SK-N-SH (cell line): ENCODE results near the gene ACYP2. TPM values are rescaled to one million over a fixed set of nuclear protein-coding genes. Genes with fewer than 3 reads are reported as not detected.

ENCODE experiments used
- CTCF ChIA-PET: fragments of 300-600, 350-600 bp; formaldehyde crosslinking; extraction: SDS; loops from one replicate; lab custom pipeline; 2021; lab: Yijun Ruan, JAX
- POLR2A ChIA-PET: fragments of 350-600 bp; sonication (Branson Sonifier 250); formaldehyde crosslinking; extraction: SDS; loops from one replicate; lab custom pipeline; 2020; ENCODE audit warnings: antibody characterized with exemption, inconsistent platforms; lab: Yijun Ruan, JAX
- DNase-seq: peaks from one replicate; pipeline ENCODE4 v3.0.0; 2012
- H2AFZ ChIP-seq: fragments of 200-600 bp; sonication (generic); 2 replicates; pipeline ENCODE4 v1.8.1; 2016; ENCODE audit warnings: antibody characterized with exemption, mild to moderate bottlenecking, low read depth
- H3F3A ChIP-seq: fragments of 200-600 bp; sonication (generic); replicated peaks from 2 replicates; pipeline ENCODE3; 2016; ENCODE audit warnings: antibody characterized with exemption, mild to moderate bottlenecking; ENCODE audit not compliant: insufficient read depth
- H3K27ac ChIP-seq, 2 experiments: fragments of 200-500 bp in 1 of 2; fragments of 200-600 bp in 1 of 2; sonication (Bioruptor generic) in 1 of 2; sonication (generic), shearing (Covaris generic) in 1 of 2; 2 replicates each; pipeline versions ENCODE4 v1.5.1 to v1.6.1; 2014 to 2016; ENCODE audit warnings: low read depth in 2 of 2, inconsistent platforms in 1 of 2, low read length in 1 of 2, mild to moderate bottlenecking in 1 of 2, mixed read lengths in 1 of 2
- H3K27me3 ChIP-seq: fragments of 200-600 bp; sonication (generic), shearing (Covaris generic); 2 replicates; pipeline ENCODE4 v1.6.1; 2016; ENCODE audit warnings: mixed run types; ENCODE audit not compliant: insufficient read depth
- H3K36me3 ChIP-seq, 2 experiments: fragments of 200-500 bp in 1 of 2; fragments of 200-600 bp in 1 of 2; sonication (Bioruptor generic) in 1 of 2; sonication (generic) in 1 of 2; replicated peaks in 1 of 2; 2 replicates each; pipeline versions ENCODE3 to v1.5.1; 2014 to 2016; ENCODE audit warnings: low read length in 1 of 2, mild to moderate bottlenecking in 1 of 2; ENCODE audit not compliant: insufficient read depth in 2 of 2, control insufficient read depth in 1 of 2
- H3K4me1 ChIP-seq, 2 experiments: fragments of 200-500 bp in 1 of 2; fragments of 200-600 bp in 1 of 2; sonication (Bioruptor generic) in 1 of 2; sonication (generic), shearing (Covaris generic) in 1 of 2; 2 replicates each; pipeline versions ENCODE4 v1.5.1 to v1.6.1; 2014 to 2016; ENCODE audit warnings: low read depth in 1 of 2, low read length in 1 of 2, mixed run types in 1 of 2; ENCODE audit not compliant: insufficient read depth in 2 of 2, control insufficient read depth in 1 of 2
- H3K4me2 ChIP-seq: fragments of 200-600 bp; sonication (generic), shearing (Covaris generic); 2 replicates; pipeline ENCODE4 v1.6.1; 2017; ENCODE audit warnings: mixed run types
- H3K4me3 ChIP-seq, 2 experiments: fragments of 200-500 bp in 1 of 2; fragments of 200-600 bp in 1 of 2; sonication (Bioruptor generic) in 1 of 2; sonication (generic), shearing (Covaris generic) in 1 of 2; 2 replicates each; pipeline versions ENCODE4 v1.5.1 to v1.8.1; 2014 to 2016; ENCODE audit warnings: low read depth in 2 of 2, inconsistent platforms in 1 of 2, low read length in 1 of 2, mild to moderate bottlenecking in 1 of 2, mixed read lengths in 1 of 2, moderate library complexity in 1 of 2
- H3K79me2 ChIP-seq: fragments of 200-600 bp; sonication (generic); 2 replicates; pipeline ENCODE4 v1.8.1; 2017; ENCODE audit warnings: mild to moderate bottlenecking; ENCODE audit not compliant: insufficient read depth
- H3K9ac ChIP-seq: fragments of 200-600 bp; sonication (generic); 2 replicates; pipeline ENCODE4 v1.6.1; 2017; ENCODE audit warnings: mixed run types
- H3K9me2 ChIP-seq: fragments of 200-600 bp; sonication (generic); 2 replicates; pipeline ENCODE4 v1.6.1; 2017; ENCODE audit warnings: mixed run types
- H3K9me3 ChIP-seq: fragments of 200-600 bp; sonication (generic); 2 replicates; pipeline ENCODE4 v1.6.1; 2017; ENCODE audit warnings: mixed run types, mild to moderate bottlenecking, moderate library complexity
- H4K20me1 ChIP-seq: fragments of 200-600 bp; sonication (generic); 2 replicates; pipeline ENCODE4 v1.6.1; 2017; ENCODE audit warnings: mild to moderate bottlenecking, mixed run types; ENCODE audit not compliant: insufficient read depth
- EP300 ChIP-seq, 2 experiments: IDR thresholded peaks; 2 replicates each; pipeline versions ENCODE4 v1.4.0 to v1.6.1; 2012; ENCODE audit warnings: borderline replicate concordance in 1 of 2, low read depth in 1 of 2, low read length in 1 of 2
- EZH2phosphoT487 ChIP-seq: fragments of 200-600 bp; sonication (generic); IDR thresholded peaks from 2 replicates; pipeline ENCODE4 v1.6.1; 2017; ENCODE audit warnings: low read depth, mixed run types, mild to moderate bottlenecking, antibody characterized with exemption, moderate library complexity, borderline replicate concordance
- FOXJ3 ChIP-seq: sonication (generic); formaldehyde crosslinking; IDR thresholded peaks from 2 replicates; pipeline ENCODE4 v1.5.1; 2020; ENCODE audit warnings: mild to moderate bottlenecking, missing genetic modification reagents
- GABPA ChIP-seq: IDR thresholded peaks from 2 replicates; pipeline ENCODE4 v1.4.0; 2012; ENCODE audit warnings: low read depth, mild to moderate bottlenecking
- MAX ChIP-seq: IDR thresholded peaks from 2 replicates; pipeline ENCODE4 v1.4.0; 2012; ENCODE audit warnings: low read depth
- NRF1 ChIP-seq: IDR thresholded peaks from 2 replicates; pipeline ENCODE4 v1.6.1; 2012; ENCODE audit warnings: low read depth, mild to moderate bottlenecking, low read length
- PBX3 ChIP-seq: IDR thresholded peaks from 2 replicates; pipeline ENCODE4; 2012
- RAD21 ChIP-seq: IDR thresholded peaks from 2 replicates; pipeline ENCODE4 v1.6.1; 2012; ENCODE audit warnings: mild to moderate bottlenecking, low read length
- REST ChIP-seq: IDR thresholded peaks from 2 replicates; pipeline ENCODE4 v1.6.1; 2012; ENCODE audit warnings: mild to moderate bottlenecking, low read depth, low read length, moderate library complexity
- RFX5 ChIP-seq: IDR thresholded peaks from 2 replicates; pipeline ENCODE4 v1.6.1; 2012; ENCODE audit warnings: mild to moderate bottlenecking, improper control_type of control experiment, low read length
- SIN3A ChIP-seq: IDR thresholded peaks from 2 replicates; pipeline ENCODE4 v1.6.1; 2012; ENCODE audit warnings: low read depth, mild to moderate bottlenecking, low read length, moderate library complexity, borderline replicate concordance
- TEAD4 ChIP-seq: IDR thresholded peaks from 2 replicates; pipeline ENCODE4 v1.4.0; 2012; ENCODE audit warnings: mild to moderate bottlenecking, borderline replicate concordance; ENCODE audit not compliant: insufficient read depth
- ZBTB33 ChIP-seq: IDR thresholded peaks from 2 replicates; pipeline ENCODE4 v1.4.0; 2012; ENCODE audit warnings: low read depth, borderline replicate concordance
- WGBS: methylation state at CpG from one replicate; pipeline ENCODE4 v1.1.6; 2017; ENCODE audit warnings: low lambda C conversion rate; 5-methylcytosine and 5-hydroxymethylcytosine counted together
- polyA plus RNA-seq, 3 experiments: library from polyadenylated mRNA; depleted of rRNA; stranded (reverse); fragments of >200 nt; gene quantifications; 2 replicates each; pipeline ENCODE4 v1.2.3, GENCODE V29; 2012

ACYP2 gene
- polyA plus RNA-seq, 1 of the 3 experiments (the other 2 are of a cell fraction), result 8.8 TPM

- no peak for TF ChIP-seq EZH2phosphoT487
- TF ChIP-seq RAD21, result no peak
- TF ChIP-seq REST, result no peak
- TF ChIP-seq MAX, result no peak
- TF ChIP-seq EP300 (IDR thresholded peaks at IDR 0.05; ENCODE audit: borderline replicate concordance in 1 of 2, low read depth in 1 of 2, low read length in 1 of 2), result no peak
These were observed 144.2 kb downstream of the ACYP2 start (continued) for GRCh38 chr2:54259413-54260240.

DNA sequence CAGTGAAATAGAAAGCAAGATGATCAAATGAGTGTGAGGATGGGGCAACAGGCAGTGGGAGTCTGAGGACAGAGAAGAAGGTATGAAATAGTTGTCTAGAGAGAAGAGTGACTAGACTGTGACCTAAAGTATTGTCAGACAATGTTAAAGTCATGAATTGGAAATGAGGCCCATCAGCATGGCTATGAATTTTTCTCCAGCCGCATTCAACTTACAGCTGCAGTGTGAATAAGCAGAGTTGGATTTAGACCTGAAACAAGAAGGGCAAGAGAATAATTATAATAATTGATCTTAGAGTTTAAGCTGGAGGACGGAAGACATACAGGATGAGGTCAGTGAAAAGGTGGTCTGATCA is 144.8 kb downstream of the ACYP2 start:
- Histone ChIP-seq H3K27me3 (no peaks in the 10 kb centered on the region), H2AFZ (no peak overlapping the region), H3K9me2 (no peaks in the 10 kb centered on the region), H3K4me2 (no peak overlapping the region), H4K20me1 (no peaks in the 10 kb centered on the region), H3K9me3 (no peaks in the 10 kb centered on the region), H3F3A (peaks cover 6% of the 10 kb centered on the region), H3K9ac (no peak overlapping the region)
- CTCF ChIA-PET, result no interaction called here
- no peak for TF ChIP-seq SIN3A
- no peak for TF ChIP-seq ZBTB33
- no peak for TF ChIP-seq TEAD4
- no peak for TF ChIP-seq PBX3
- TF ChIP-seq GABPA, result no peak
- TF ChIP-seq NRF1, result no peak
- no peak for TF ChIP-seq FOXJ3 (CRISPR knock-in tag)
- no peak for TF ChIP-seq RFX5
- TF ChIP-seq, all 33 proteins: peak for 0
- 56% methylated on average over 2 of the region's 2 CpGs for WGBS
- Histone ChIP-seq H3K4me3 (no peak overlapping the region), H3K4me1 (peaks cover 0 to 3% of the 10 kb centered on the region in 2 experiments; a peak in 2 of 4 replicates), H3K79me2 (no peaks in the 10 kb centered on the region), H3K36me3 (no peaks in the 10 kb centered on the region), H3K27ac (no peak overlapping the region)
- no peak for DNase-seq
- POLR2A ChIA-PET, result no interaction called here
